Measurements from ENCODE around the gene C2CD4C.
"Not testable (repeated sequence)": the region's sequence is repeated elsewhere in the genome, so short reads cannot be mapped to it uniquely, and the experiment has no call there.

The C2CD4C gene

DNA sequence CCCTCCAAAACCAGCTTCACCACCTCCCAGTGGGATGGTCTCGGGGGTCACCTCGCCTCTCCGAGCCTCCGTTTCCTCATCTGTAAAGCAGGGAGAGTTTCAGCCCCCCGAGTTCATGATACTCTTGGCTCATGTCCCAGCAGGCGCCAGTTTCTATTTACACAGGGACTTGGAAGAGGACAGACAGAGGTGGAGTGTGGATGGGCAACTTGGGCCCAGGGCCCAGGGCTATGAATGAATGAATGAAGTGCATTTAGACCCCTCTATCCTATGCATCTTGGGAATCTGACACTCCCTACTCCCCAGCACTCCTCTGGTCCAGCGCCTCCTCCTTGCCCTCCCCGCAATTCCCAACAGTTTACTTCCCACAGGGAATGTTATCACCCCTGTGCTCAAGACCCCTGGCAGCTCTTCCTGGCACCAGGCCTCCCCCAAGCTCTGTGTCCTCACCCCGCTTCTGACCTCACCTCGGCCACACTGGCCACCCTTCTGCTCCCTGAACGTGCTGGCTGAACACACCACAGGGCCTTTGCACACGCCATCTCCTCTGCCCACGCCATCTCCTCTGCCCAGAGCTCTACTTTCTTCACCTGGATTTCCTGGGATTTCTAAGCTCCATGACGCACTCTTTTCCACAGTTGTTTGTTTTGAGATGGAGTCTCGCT, 4.9 kb upstream of the C2CD4C start:
- DNase-seq (ENCODE audit: low spot score) = no peak

DNA sequence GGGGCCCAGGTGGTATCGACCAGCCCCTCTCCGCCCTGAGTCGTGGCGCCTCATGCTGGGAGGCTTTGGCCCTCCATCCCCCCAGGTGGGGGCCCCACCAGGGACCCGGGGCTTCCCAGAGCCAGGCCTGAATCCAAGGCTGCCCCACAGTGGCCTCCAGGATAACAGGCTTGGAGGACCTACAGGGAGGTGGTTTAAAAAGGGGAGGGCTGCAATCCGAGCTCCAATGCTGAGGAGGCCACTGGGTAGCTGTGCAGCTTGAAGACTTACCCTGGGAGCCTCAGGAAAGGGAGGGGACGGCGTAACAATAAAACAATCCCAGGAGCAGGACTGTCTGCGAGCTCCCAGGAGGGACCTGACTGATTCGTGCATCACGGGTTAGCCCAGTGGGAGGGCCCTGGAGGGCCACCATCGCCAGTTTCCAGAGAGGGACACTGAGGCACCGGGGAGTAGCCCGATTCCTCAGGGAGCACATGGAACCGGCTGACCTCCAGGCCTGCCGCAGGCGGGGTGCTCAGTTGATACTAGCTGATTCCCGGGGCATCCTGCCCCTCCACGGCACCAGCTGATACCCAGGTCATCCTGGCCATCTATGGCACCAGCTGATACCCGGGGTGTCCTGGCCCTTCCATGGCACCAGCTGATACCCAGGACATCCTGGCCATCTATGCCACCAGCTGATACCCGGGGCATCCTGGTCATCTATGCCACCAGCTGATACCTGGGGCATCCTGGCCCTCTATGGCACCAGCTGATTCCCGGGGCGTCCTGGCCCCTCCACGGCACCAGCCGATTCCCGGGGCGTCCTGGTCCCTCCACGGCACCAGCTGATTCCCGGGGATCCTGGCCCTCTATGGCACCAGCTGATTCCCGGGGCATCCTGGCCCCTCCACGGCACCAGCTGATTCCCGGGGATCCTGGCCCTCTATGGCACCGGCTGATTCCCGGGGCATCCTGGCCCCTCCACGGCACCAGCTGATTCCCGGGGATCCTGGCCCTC, 3.7 kb upstream of the C2CD4C start:
- no peak for DNase-seq (ENCODE audit: low spot score)

DNA sequence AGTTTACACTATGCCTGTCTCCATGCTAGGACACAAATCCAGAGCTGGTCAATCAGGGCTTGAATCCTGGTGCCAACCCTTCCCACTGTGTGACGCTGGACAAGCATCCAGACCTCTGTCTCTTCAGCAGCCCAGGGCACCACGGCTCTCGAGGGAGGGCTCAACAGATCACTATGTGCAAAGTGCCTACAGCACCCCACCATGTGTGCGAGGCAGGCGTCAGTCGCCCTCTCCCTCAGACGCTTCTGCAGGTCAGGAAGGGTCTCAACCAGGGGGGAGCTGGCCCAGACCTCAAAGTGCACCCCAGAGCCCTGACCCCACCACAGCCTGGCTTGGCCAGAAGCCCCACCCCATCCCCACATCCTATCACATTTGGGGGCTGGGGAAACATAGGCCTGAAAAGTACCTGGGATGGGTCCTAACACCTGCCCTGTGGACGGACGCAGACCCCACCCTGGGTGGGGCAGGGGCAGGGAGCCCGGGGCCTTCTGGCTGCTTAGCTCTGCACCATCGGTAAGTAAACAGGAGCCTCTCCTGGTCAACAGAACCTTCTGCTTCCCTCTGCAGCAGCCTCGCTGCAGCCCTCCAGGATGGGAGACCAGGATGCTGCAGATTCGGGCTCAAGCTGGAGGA, 2.9 kb upstream of the C2CD4C start:
- DNase-seq (ENCODE audit: low spot score) = no peak

DNA sequence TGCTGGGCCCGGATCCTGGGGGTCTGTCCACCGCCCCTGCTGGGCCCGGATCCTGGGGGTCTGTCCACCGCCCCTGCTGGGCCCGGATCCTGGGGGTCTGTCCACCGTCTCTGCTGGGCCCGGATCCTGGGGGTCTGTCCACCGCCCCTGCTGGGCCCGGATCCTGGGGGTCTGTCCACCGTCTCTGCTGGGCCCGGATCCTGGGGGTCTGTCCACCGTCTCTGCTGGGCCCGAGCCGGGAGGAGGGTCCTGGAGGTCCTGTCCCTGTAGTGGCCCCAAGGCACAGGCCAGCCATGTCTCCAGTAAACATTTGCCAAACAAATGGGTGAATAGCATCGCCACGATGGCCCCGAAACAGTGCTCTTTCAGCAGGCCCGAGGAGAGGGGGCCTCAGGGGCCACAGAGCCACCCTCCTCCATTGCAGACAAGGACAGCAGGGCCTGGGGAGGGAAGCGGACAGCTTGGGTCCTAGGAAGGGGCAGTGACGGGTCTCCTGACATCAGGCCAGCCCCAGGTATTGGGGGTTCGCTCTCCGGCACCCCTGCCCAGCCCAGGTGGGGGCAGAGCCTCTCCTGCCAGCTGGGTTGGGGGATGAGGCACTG, 2.3 kb upstream of the C2CD4C start:
- not testable (repeated sequence) for DNase-seq (ENCODE audit: low spot score)

DNA sequence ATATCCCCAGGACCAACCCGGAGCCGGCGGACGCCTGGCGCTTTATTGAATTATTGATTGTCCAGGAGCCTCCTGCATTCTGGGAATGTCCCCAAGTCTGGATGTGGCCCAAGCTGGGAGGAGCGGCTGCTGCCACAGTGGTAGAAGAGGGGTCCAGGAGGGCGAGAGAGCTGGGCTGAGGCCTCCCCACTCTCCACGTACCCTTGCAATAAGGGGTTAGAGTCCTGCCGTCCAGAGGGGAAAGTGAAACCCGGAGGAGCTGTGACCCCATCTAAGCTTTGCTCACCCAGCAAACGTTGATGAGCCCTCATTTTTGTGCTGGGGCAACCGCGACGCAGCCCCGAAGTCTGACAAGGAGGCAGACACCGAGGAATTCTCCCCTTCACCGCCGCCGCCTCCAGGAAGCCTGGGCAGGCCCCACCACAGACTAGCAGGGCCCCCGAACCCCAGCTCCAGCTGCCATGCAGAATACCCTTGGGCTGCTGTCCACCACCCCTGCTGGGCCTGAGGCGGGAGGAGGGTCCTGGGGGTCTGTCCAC, 1.4 kb upstream of the C2CD4C start:
- no peak for DNase-seq (ENCODE audit: low spot score)

DNA sequence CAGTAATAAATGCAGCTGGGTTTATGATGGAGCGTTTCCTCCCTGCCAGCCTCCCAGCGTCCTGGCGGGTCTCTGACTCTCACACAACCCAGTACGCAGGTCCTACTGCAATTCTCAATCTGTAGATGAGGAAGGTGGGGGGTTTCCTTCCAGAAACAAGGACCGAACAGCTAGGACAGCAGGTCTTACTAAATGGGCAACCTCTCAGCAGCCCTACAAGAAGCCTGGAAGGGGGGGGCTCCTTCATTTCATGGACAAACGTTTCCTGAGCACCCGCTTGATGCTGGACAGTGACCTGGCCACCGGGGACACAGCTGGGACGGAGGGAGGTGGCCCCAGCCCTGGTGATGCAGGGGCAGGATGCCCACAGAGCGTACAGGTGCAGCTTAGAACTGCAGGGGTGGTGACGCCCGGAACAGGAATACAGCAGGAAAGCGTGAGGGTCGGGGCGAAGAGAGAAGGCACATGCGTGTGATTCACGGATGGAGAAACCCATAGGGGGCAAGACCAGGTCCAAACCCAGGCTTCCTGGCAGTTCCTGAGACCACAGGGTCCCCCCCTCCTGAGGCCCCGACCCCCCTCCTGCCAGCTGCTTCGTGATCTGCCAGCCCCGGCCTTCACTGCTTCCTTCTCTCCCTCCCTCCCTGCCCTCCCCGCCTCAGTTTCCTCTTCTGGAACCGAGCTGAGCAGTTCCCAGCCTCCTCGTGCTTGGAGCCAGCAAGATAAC, 732 bp upstream of the C2CD4C start:
- no peak for DNase-seq (ENCODE audit: low spot score)

DNA sequence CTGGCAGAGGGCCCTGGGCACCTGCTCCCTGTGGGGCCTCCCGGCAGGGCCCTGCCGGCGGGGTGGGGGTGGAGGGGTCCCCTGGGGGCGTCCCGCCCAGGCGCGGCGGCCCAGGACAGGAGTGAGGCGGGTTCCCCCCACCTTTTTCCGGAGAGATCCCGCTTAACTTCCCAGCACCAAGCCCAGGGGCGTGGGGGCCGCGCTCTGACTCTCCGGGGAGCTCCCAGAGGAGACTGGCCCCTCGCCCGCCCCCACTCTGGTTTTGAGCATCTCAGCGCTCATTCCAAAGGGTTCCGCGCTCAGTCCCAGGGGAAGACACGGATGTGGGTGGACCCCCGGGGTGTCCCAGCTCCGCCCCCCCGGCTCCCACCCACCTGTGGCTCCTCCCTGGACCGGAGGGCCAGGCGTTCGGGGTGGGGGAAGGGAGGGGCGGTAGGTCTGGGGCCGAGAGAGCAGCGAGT, 476 bp downstream of the C2CD4C start:
- no peak for DNase-seq (ENCODE audit: low spot score)

DNA sequence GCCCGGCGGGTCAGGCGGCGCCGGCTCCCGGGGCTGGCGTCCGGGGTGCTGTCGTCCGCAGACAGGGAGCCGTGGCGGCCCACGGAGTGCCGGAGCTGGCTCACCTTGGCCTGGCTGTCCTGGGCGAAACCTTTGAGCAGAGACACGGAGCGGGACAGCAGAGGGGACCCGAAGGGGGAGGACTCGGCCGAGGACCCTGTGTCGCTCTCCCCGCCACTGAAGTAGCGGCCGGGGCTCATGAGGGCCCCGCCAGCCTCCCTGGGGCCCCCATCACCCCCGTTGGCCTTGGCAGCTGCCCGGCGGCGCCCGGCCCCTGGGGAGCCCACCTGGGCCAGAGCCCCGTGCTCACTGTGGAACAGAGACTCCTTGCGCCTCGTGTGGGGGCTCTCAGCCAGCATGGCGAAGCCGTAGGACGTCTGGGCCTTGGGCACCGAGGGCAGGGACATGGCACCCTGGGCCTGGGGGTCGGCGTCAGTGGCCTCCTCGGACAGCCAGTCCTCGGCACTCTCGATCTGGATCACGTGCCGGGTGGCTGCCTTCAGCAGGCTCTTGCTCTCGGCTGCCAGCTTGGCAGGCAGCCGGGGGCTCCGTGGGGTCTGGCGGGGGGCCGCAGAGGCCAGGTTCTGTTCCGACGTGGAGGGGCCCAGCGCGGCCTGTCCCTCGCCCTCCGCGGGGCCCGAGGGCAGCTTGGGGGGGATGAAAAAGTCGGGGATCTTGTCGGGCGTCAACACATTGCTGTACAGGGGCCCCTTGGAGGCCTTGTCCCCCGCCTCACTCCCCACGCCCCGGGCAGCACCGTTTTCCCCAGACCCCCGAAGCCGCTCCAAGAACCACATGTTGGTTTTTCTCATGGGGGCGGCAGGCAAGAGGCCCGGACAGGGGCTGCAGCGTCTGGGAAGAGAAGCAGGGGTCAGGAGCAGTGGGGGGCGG, 1.2 kb downstream of the C2CD4C start:
- DNase-seq (ENCODE audit: low spot score) = no peak

DNA sequence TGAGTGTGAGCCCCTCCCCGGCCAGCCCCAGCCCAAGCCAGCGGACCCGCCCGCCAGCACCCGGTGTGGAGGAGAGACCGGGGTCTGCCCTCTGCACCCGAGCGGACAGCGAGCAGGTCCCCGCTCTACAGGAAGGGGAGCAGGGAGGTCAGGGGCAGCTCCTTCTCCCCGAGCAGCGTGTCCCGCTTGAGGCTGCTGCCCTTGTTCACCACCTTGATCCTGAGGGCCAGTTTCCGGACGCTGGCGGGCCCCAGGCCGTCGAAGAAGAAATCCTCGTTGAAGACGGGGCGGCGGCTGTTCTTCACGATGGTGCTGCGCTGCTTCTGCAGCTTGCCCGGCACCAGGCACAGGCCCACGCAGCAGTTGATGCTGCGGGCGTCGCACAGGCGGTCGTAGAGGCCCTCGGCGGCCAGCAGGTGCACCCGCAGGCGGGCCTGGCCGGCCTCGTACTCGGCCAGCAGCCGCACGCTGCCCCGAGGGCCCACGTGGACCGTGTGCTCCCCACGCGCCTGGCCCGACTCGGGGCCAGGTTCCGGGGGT, 1.9 kb downstream of the C2CD4C start:
- DNase-seq (ENCODE audit: low spot score) = no peak

DNA sequence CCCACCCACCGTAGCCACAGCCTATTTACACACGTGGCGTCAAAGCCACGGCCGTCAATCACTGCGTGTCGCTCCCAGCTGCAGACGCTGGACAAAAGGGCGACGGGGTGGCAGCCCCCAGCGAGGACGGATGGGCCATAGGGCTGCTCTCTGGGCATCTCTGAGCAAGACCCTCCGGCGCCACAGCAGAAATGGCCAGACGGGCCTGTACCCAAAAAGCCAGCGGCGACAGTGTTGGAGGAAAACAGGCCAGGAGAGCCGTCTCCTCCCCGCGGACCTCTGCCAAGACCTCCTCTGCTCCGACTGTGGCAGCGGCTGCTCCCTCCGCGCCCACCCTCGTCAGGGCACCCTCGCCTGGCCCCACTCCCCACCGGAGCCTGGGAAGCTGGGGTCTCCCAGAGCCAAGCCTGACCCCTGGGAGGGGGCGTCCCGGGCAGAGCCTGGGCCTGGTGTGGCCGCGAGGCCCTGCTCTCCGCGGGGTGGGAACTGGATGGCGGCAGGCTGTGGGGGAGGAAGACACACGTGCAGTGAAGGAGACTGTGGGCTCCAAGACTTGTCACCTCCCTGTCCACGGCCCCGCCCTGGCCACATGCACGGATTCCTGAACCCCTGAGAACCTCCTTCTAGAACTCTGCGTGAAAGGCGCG, 2.7 kb downstream of the C2CD4C start:
- DNase-seq (ENCODE audit: low spot score) = no peak

DNA sequence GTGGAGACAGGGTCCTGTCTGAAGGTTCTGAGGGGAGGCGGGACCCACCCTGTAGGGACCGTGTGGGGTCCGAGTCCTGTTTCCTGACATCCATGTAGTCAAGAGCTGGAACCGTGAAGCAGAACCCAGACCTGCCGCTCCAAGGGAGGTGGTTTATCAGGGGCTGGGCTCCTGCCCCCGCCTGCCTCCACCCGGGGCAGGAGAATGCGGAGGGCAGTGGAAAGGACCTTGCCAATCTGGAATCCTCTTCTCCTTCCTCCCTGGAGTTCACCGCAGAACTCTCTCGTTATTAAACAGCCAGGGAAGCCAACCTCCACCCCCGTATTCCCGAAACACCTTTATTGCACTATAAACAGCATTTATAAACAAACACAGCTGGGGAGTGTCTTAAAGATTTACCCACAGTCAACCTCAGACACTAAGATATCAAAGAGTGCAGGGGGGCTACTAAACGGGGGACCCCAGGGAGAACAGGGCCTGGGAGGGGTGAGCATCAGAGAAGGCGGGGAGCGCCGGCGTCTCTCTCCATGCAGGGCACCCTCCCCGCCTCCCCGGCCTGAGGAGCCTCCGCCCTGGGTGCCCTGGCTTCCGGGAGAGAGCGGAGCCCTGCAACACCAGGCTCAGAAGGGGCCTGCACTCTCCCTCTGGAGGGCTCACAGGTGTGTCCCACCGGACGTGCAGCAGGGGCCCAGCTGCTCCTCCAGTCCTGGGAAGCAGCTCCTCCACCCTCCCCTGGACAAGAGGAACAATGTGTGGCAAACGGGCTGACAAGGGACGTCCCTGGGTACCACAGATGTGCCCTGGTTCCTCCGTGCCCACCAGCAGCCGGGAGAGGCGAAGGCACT, 3.6 kb downstream of the C2CD4C start:
- DNase-seq (ENCODE audit: low spot score) = no peak

DNA sequence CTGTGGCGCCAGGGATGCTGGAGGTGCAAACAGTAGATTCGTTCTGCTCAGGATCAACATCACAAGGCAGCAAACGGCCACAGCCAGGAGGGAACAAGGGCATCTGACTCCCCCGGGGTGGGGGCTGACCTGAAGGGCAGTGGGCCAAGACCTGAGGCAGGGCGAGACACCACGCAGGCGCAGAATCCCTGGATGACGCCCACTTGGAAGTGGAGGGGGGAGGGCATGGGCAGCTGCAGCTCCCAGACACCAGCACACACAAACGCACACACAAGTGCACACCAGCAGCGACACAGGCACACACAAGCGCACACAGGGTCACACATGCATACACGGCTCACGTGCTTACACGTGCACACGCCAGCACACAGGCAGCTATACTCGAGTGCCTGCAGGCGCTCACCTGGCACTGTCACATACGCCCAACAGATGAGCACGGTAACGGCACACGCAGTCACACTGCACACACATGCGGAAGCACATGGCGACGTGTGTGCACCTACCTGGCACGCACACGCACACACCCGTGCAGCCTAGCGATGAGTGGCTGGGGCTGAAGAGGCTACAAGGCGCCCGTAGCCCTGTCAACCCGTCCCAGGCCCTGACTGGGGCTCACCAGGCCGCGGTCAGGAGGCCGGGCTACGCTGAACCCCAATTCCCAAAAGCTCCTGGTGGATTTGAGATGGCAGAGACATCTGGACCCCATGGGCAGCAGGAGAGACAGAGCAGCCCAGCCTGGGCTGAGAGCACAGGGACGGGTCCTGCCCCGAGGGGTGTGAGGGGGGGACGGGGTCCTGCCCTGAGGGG, 5.5 kb downstream of the C2CD4C start:
- no peak for DNase-seq (ENCODE audit: low spot score)

DNA sequence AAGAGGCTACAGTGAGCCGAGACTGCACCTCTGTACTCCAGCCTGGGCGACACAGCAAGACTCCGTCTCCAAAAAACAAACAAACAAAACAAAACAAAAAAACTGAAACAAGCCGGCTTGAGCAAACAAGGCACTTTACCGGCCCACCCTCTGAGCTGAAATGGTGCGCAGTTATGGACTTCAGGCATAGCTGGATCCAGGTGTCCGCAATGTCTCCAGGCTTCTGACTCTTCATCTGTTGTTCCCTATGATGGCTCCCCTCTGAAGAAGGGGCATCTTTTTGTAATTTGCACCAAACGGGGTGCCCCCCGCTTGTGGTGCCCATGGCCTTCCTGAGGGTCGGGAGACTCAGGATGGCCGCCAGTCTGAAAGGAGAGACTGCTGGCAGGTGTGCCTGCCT, 6.2 kb downstream of the C2CD4C start:
- DNase-seq (ENCODE audit: low spot score) = no peak

DNA sequence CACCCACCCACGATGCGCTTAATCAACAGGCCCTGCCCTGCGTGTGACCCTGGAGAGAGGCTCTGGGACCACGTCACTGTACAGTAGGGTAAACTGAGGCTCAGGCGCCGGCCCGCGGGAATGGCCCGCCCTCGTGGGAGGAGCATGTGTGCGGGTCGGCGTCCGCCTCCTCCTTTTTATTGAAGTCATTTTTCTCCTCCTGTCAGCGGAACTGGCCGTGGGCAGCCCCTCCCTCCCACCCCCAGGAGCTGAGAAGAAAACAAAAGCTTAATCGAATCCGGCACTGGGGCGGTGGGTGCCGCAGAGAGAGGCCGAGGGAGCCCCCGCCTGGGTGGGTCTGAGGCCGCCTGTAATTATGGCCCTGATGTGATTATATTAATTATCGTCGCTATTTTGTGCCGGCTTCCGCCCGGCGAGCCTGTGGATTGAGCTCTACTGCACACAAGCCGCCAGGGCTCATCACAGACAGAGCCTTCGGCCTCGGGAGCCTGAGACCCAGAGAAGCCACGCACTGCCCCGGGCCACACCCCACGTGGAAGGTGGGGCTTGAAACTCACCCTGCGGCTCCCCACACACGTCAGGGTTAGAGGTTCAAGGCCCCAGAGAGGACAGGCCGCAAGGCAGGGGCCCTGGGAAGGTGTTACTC, 7.0 kb downstream of the C2CD4C start:
- no peak for DNase-seq (ENCODE audit: low spot score)

DNA sequence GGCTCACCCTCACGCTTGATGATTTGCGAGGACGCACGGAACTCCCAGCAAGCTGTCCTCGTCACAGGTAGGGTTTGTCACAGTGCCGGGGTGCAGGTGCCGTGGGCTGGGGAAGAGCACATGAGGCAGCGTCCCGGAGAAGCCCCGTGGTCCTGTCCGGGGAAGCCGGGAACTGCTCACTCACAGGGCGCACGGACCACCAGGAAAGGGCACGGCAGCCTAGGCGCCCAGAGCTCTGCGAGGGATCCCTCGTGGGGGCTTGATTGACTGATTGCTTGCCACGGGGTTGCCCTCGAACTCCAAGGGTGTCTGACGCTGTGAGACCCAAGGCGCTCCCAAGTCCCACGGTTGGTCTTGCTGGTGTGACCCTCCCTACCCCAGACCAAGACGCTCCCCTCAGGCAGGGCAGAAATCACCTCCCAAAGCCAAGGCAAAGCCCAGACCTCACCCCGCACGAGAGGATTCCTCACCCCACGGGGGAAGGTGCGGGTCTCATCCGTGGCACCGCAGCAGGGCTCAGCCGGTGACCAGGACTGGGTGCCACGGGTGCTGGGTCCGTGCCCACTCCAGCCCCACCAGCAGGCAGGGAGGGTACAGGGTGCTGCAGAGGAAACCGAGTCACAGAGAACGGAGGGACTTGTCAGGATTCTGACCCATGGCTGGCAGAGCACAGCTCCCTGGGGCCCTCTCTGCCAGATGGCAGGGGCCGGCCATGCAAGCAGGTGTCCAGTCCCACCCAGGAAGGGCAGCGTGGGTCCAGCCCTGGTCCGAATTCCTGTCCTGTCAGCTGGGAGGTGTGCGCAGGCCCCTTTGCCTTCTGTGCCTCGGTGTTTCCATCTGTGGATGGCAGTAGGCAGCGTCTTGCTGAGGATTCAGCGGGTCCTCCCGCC, 7.7 kb downstream of the C2CD4C start:
- DNase-seq (ENCODE audit: low spot score) = no peak

DNA sequence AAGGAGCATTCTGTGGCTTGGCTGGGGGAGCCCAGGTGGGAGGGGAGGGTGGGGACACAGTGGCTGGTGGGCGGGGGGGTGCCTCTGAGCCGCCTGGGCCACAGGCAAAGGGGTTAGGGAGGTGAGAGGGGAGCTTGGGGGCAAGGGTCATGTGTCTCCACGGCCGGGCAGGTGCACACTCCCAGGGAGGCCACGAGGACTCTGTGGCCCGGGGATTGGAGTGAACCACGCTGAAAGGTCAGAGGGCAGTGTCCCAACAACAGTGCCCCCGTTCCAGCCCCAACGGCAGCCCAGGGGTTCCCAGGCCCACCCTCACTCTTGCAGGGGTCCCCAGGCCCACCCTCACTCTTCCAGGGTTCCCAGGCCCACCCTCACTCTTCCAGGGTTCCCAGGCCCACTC, 9.6 kb downstream of the C2CD4C start:
- DNase-seq (ENCODE audit: low spot score) = no peak
